Nucleus accumbens (tissue), 56 donors: ENCODE results near the gene MARK4.
A peak's percentile ranks its signal among the peaks of the same experiment; 100 is the strongest.

ENCODE experiments used
- DNase-seq, 56 donors: peaks; one replicate each; lab custom pipeline; 2025; lab: John Stamatoyannopoulos, UW

MARK4 gene

DNA sequence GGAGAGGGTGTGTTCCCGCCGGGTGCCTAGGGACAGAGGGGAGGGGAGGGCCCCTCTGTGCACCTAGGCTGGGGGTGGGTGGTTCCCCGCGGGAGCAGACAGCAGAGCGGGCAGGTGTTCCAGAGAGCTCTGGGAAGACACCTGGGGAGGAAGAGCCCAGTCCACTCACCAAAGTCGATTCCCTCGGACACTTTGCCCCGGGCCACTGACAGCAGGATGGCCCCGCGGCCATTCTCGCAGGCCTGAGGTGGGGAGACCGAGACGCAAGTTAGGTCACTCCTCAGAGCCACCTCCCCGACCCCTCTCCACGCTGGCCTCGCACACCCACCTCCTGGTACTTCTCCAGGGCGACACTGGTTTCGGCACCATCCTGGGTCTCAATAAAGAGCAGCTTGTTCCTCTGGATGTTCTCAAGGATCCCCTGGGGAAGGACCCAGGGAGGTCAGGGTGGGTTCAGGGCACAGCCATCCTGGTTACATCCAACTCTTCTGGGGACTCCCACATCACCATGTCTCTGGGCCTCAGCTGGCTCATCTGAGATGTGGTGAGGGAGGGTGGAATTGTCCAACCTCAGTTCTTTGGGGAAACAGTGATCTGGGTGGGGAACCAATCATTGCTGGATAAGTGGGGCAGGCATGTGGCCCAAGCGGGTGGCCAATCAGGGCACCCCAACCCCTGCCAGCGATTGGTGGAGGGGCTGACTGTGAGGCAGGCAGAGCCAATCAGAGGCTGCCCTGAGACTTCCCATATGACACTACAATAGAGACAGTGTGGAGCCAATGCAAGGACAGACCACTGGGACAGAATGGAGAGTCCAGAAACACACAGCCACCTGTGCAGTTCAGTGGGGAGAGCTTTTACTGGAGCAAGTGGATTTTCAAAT is 102.1 kb downstream of the MARK4 start:
- DNase-seq, result no peak

DNA sequence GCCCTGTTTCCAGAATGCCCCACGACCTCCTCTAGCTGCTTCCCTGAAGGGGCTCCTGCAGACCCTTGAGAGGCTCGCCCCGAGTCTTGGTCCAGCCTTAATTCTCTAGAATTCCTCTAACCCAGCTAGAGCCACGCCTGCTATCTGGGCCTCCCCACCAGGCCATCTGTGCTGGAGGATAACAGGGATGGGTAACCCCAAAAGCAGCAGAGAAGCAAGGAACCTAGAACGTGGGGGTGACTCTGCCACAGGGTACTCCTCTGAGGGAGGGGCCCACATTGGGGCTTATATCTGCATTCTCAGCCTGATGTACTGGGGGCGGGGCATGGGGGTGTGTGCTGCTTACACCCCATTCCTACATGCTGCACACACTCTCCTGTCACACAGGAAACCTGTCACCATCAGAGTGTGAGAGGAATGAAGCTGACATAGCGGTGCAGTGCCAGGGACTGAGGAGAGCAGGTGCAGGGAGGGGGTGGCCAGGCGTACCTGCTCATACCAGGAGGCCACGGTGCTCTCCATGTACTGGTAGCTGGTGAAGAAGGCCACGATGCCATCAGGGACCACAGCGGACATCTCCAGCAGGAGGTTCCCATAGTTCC is 103.3 kb downstream of the MARK4 start:
- peak in 3 of 56 donors; percentile 5 to 18 (median 8) for DNase-seq
